ENCODE results near the gene RAB8B. TPM values are rescaled to one million over a fixed set of nuclear protein-coding genes. Genes with fewer than 3 reads are reported as not detected.

Gene RAB8B
- total and polyA plus RNA-seq, 2 of the 13 experiments (the other 11 are each of a cell fraction or from before 2014, with no cell fraction given): 6.8 to 14.2 TPM

DNA sequence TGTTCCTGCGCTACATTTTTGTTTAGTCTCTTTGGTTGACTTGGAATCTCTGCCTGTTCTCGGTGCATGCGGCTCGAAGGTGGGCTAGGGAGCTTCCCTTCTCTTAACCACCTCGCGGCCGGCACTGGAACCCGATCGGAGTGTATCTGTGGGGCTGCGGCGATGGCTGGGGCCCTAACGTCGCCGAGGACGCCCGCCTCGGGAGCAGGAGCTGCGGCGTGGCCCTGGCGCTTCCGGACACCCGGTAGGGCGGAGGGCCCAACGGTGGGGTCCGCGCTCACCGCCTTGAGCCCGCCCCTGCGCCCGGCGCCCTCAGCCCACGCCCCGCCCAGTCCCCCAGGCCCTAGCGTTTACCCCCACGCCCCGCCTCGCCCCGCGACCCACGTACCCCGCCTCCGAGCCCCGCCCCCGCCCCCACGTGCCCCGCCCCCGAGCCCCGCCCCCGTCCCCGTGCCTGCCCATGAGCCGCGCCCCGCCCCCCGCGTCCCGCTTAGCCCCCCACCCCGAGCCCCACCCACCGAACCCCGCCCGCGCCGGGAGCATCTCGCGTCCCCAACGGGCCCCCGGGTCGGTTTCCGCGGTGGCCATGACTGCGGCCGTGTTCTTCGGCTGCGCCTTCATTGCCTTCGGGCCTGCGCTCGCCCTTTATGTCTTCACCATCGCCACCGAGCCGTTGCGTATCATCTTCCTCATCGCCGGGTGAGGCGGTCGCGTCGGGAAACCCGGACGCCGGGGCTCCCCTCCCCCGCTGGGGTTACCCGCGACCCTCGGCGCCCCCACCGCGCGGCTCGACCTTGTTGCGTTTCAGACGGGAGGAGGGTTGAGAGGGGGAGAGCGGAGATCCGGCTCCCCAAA lies 87.9 kb downstream of the RAB8B start, which contains the start of gene APH1B (continued):
- TF ChIP-seq, protein P1, sequence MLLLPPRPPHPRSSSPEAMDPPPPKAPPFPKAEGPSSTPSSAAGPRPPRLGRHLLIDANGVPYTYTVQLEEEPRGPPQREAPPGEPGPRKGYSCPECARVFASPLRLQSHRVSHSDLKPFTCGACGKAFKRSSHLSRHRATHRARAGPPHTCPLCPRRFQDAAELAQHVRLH (CRISPR knock-in tag; IDR thresholded peaks at IDR 0.05; ENCODE audit: borderline replicate concordance, low read depth): 0 out of 2 replicates have a peak, but pooled peaks have one; percentile 27
- TF ChIP-seq ZNF3 (CRISPR knock-in tag; IDR thresholded peaks at IDR 0.05) (no peak), ZNF879 (CRISPR knock-in tag; IDR thresholded peaks at IDR 0.05) (no peak), SALL1 (CRISPR knock-in tag; IDR thresholded peaks at IDR 0.05) (peak; percentile 52; the same call in 1 of the 2 replicates), RBFOX2 (IDR thresholded peaks at IDR 0.05; ENCODE audit: low read depth, low read length) (peak; percentile 48; the same call in 1 of the 2 replicates), ATF7-NPFF (CRISPR knock-in tag; IDR thresholded peaks at IDR 0.05; ENCODE audit: low read depth) (0 out of 2 replicates have a peak, but pooled peaks have one; percentile 25), XBP1 (CRISPR knock-in tag; IDR thresholded peaks at IDR 0.05) (no peak), ZNF652 (CRISPR knock-in tag; IDR thresholded peaks at IDR 0.05; ENCODE audit: borderline replicate concordance, low read depth) (peak; percentile 41; the same call in 1 of the 2 replicates), ZNF616 (CRISPR knock-in tag; IDR thresholded peaks at IDR 0.05; ENCODE audit: low read depth) (no peak), ZNF430 (CRISPR knock-in tag; IDR thresholded peaks at IDR 0.05) (peak; percentile 36; the same call in 1 of the 2 replicates), KLF12 (CRISPR knock-in tag; IDR thresholded peaks at IDR 0.05; ENCODE audit: borderline replicate concordance) (peak; percentile 47; the same call in 1 of the 2 replicates), ZNF251 (CRISPR knock-in tag; IDR thresholded peaks at IDR 0.05) (no peak), ZNF232 (CRISPR knock-in tag; IDR thresholded peaks at IDR 0.05; ENCODE audit: borderline replicate concordance) (peak; percentile 66; the same call in 1 of the 2 replicates), NKX3-1 (CRISPR knock-in tag; IDR thresholded peaks at IDR 0.05) (0 out of 2 replicates have a peak, but pooled peaks have one; percentile 32), ZNF883 (CRISPR knock-in tag; IDR thresholded peaks at IDR 0.05; ENCODE audit: not compliant biosample characterization) (peak; percentile 45), SSRP1 (CRISPR knock-in tag; IDR thresholded peaks at IDR 0.05) (no peak), ZNF335 (CRISPR knock-in tag; IDR thresholded peaks at IDR 0.05) (no peak), POLR2A (IDR thresholded peaks at IDR 0.05; ENCODE audit: insufficient read depth in 1 of 2, low read depth in 2 of 2, low read length in 2 of 2) (peak in 1 of 2 experiments; percentile 70; a peak in 2 of 4 replicates), YEATS4 (CRISPR knock-in tag; IDR thresholded peaks at IDR 0.05; ENCODE audit: borderline replicate concordance) (peak; percentile 28; the same call in 1 of the 2 replicates), ZFY (CRISPR knock-in tag; IDR thresholded peaks at IDR 0.05) (peak; percentile 48), ZFP82 (CRISPR knock-in tag; IDR thresholded peaks at IDR 0.05; ENCODE audit: borderline replicate concordance) (0 out of 2 replicates have a peak, but pooled peaks have one; percentile 61), ZNF17 (CRISPR knock-in tag; IDR thresholded peaks at IDR 0.05) (no peak), ZNF788 (CRISPR knock-in tag; IDR thresholded peaks at IDR 0.05; ENCODE audit: borderline replicate concordance) (no peak), POLR2G (IDR thresholded peaks at IDR 0.05; ENCODE audit: low read depth, low read length) (peak; percentile 54)
- TF ChIP-seq, protein P2, sequence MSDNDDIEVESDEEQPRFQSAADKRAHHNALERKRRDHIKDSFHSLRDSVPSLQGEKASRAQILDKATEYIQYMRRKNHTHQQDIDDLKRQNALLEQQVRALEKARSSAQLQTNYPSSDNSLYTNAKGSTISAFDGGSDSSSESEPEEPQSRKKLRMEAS (IDR thresholded peaks at IDR 0.05): peak; percentile 78
- TF ChIP-seq, protein P3, sequence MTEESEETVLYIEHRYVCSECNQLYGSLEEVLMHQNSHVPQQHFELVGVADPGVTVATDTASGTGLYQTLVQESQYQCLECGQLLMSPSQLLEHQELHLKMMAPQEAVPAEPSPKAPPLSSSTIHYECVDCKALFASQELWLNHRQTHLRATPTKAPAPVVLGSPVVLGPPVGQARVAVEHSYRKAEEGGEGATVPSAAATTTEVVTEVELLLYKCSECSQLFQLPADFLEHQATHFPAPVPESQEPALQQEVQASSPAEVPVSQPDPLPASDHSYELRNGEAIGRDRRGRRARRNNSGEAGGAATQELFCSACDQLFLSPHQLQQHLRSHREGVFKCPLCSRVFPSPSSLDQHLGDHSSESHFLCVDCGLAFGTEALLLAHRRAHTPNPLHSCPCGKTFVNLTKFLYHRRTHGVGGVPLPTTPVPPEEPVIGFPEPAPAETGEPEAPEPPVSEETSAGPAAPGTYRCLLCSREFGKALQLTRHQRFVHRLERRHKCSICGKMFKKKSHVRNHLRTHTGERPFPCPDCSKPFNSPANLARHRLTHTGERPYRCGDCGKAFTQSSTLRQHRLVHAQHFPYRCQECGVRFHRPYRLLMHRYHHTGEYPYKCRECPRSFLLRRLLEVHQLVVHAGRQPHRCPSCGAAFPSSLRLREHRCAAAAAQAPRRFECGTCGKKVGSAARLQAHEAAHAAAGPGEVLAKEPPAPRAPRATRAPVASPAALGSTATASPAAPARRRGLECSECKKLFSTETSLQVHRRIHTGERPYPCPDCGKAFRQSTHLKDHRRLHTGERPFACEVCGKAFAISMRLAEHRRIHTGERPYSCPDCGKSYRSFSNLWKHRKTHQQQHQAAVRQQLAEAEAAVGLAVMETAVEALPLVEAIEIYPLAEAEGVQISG (CRISPR knock-in tag; IDR thresholded peaks at IDR 0.05): peak; percentile 45; the same call in 1 of the 2 replicates
- TF ChIP-seq, protein P4, sequence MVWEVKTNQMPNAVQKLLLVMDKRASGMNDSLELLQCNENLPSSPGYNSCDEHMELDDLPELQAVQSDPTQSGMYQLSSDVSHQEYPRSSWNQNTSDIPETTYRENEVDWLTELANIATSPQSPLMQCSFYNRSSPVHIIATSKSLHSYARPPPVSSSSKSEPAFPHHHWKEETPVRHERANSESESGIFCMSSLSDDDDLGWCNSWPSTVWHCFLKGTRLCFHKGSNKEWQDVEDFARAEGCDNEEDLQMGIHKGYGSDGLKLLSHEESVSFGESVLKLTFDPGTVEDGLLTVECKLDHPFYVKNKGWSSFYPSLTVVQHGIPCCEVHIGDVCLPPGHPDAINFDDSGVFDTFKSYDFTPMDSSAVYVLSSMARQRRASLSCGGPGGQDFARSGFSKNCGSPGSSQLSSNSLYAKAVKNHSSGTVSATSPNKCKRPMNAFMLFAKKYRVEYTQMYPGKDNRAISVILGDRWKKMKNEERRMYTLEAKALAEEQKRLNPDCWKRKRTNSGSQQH (CRISPR knock-in tag; IDR thresholded peaks at IDR 0.05; ENCODE audit: low read depth): 0 out of 2 replicates have a peak, but pooled peaks have one; percentile 43

All from HepG2 (cell line).